UCSD-AML1 (cell line): ENCODE data around the gene ITPKC.

Experiments
- DNase-seq: peaks from one replicate; lab custom pipeline; 2025; ENCODE audit not compliant: unreplicated experiment; lab: John Stamatoyannopoulos, UW

The ITPKC gene

DNA sequence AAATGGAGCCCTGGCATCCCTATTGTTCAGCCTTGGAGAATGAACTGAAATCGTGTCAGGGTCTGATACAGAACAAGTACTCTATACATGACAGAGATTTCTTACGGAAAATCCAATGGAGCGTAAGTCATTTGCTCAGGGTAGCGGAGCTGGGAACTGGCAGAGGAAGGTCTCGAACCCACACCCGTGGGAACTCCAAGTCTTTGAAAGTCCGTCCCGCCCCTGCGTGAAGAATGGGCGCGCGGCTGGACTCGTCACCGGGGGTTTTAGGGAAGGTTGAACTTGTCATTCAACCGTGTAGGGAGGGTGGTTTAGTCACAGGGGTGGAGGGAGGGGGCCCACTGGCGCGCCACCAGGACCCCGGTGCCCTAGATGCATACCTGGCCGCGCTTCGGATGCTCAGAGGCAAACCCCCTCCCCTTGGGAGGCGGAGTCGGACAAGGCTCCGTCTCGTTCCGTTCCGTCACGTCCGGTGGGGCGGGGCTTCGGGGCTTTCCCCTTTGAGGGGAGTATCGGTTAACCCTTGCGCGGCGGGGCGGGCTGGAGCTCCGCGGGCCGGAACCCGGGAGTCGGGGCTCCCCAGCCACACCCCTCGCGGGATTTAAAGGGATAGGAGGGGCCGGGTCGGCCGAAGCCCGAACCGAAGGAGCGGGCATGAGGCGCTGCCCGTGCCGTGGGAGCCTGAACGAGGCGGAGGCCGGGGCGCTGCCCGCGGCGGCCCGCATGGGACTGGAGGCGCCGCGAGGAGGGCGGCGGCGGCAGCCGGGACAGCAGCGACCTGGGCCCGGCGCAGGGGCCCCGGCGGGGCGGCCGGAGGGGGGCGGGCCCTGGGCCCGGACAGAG is at the start of gene ITPKC, which contains the start of gene COQ8B:
ITPKC (plus strand) TSS at position 631 of the 843 bp plus-strand sequence; CDS start at position 655, 24 bp downstream.
COQ8B (minus strand) TSS at position 405 of the 843 bp plus-strand sequence. CDS start 2,254 bp downstream, outside the sequence.
- peak; percentile 98 for DNase-seq

- DNase-seq: no peak
Measured at GRCh38 chr19:40667602-40668001, 49.3 kb upstream of the ITPKC start.

GRCh38 chr19:40668991-40669614 is 47.8 kb upstream of the ITPKC start:
- DNase-seq: no peak

DNA sequence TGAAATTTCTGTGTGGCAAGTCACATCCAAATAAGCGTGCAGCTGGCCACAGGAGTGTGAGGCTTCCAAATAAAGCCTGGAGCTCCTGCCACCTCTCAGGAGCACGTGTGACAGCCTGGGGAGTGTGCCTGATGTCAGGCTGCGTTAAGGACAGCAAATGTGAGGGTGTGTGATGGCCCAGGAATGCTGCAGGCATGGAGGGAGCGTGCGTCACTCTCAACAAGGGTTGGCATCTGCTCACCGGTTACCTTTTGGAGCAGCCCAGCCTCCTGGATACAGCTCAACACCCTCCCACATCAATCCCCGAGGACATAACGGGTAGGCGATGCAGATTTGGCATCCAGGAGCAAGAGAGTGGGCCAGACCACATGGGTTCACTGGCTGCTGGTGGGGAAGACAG is 45.5 kb upstream of the ITPKC start:
- no peak for DNase-seq

DNA sequence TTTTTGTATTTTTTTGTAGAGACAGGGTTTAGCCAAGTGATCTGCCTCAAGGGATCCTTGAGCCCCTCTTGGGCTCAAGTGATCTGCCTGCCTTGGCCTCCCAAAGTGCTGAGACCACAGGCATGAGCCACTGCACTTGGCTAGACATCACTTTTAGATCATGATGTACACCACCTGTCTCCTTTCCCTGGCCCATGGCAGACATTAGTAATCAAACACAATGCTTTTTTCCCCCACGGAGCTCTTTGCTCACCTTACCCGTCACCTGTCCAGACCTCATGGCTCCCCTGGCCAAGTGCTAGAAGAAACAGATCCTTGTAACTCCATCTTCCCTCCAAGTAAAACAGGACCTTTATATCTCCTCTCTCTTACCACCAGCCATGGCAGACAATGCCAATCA is 44.9 kb upstream of the ITPKC start:
- DNase-seq: no peak

DNA sequence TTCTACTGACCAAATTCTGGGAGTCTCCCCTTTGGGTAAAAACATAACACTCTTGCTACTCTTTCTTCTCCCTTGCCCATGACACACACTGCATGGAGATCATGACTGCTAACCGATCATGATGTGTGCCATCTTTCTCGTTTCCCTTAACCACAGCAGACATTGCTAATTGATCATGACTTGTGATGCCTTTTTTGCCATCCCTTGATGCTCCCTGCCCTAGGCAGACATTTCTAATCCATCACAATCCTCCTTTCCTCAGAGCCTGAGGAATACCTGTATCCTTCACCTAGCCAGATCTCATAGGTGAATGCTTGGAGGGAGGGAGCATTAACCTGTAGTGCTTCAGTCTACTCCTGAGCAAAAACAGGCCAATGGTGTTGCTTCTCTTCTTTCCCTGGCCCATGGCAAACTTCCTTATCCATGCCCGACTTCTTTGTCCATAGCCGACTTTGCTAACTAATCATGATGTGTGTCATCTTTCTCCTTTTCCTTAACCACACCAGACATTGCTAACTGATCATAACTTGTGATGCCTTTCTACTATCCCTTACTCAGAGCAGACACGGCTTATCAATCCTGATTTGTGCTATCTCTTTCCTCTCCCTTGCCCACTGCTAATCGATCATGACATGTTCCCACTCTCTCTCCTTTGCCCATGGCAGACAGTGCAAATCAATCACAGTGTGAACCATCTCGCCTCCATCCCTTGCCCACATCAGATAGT is 44.2 kb upstream of the ITPKC start:
- DNase-seq: no peak

DNA sequence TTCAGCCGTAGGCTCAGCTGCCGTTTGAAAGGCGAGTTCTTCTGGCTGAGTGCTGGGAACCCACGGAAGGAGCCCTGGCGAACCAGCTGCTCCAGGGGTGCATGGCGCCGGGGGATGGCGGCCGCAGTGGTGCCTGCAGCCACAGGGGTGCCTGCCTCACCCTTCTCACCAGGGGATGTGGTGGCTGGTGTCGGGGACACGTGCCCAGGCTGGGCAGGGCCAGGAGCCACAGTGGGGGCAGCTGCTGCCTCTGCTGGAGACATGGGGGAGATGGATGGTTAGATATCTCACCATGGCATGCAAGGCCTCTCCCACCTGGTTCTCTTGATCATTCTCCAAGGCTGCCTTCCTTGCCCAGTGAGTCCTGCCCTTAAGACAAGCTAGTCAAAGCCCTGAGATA is 43.5 kb upstream of the ITPKC start:
- DNase-seq: no peak

- DNase-seq: no peak
Measured at GRCh38 chr19:40674291-40674690, 42.6 kb upstream of the ITPKC start.

- no peak for DNase-seq
Measured at GRCh38 chr19:40677156-40677555, 39.8 kb upstream of the ITPKC start.

DNA sequence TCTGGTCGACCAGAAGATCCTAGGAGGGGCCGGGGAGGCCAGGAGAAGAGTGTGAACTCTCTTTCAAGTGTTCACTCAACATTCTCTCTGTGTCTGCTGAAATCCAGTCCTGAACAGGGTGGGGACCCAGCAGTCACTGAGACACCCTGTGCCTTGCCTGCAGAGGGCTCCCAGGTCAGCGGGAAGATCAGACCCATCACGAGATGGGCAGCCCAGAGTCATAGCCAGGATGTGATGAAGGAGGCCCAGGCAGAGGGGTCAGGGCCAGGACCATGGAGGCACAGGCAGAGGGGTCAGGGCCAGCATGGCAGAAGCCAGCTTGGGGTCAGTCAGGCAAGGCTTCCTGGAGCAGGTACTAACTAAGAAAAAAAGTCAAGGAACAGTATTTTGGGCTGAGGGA is 35.9 kb upstream of the ITPKC start:
- no peak for DNase-seq

- DNase-seq: no peak
Measured at GRCh38 chr19:40682431-40682964, 34.4 kb upstream of the ITPKC start.

GRCh38 chr19:40683437-40683836 is 33.5 kb upstream of the ITPKC start:
- DNase-seq: no peak

- DNase-seq: no peak
Measured at GRCh38 chr19:40684280-40684679, 32.6 kb upstream of the ITPKC start.

DNA sequence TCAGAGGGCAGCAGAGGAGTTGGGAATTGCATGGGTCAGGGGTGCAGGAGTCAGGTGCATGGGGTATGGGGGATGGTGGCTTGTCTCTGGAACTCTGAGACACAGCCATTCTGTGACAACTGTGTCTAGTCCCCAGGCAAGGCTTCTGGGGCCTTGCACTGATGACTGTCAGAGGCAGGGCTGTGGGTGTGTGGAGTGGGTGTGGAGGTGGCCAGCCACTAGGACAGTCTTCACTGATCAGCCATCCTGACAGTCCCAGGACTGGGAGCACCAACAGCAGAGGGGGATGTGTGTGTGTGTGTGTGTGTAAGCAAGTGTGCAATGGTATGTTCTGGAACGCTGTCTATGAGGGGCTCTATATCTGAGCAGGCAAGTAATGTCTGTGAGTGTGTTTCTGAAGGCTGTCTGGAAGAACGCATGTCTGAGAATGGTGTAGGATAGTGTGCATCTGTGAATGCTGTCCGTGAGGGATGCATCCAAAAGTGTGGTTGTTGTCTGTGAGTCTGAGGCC is 31.8 kb upstream of the ITPKC start:
- DNase-seq: no peak

DNA sequence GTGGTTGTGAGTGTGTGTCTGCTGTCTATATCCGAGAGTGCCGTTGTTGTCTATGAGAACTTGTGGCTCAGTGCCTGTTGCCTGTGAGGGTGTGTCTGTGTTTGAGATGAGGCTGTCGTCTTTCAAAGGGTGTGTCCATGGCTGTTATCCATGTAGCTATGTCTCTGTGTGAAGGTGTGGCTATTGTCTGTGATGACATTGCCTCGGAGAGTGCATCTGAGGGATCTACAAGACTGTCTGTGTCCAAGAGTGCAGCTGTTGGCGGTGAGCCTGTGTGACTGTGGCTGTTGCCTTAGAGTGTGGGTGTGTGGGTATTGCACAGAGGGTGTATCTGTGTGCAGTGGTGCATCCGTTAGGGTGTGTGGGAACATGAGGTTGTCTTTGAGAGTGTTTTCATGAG is 31.3 kb upstream of the ITPKC start:
- no peak for DNase-seq

DNA sequence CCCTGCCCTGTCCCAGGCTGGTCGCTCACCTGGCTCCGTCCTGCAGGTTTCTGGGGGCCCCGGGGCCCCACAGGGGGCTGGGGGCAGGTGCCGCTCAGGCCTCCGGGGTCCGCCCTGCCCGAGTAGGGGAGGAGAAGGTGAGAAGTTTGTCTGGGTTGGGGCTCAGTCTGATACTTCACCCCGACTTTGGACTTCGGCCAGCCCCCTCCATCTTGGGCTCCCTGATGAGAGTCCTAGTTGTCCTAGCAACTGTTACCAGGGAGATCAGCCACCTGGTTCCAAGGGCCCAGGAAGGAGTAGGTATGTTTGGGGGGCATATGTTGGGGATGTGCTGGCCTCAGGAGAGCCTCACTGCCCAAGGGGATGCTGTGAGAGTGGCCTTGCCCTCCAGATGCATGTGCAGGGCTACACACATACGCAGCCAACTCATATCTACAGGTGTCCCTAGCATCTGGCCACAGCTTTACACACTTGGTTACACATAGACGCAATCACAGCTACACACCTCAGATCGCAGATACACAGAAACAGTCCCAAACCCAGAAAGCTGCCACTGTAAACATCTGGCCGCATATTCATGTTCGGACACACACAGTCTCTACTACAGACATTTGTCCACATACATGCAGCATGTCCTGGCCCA is 29.9 kb upstream of the ITPKC start:
- no peak for DNase-seq

DNA sequence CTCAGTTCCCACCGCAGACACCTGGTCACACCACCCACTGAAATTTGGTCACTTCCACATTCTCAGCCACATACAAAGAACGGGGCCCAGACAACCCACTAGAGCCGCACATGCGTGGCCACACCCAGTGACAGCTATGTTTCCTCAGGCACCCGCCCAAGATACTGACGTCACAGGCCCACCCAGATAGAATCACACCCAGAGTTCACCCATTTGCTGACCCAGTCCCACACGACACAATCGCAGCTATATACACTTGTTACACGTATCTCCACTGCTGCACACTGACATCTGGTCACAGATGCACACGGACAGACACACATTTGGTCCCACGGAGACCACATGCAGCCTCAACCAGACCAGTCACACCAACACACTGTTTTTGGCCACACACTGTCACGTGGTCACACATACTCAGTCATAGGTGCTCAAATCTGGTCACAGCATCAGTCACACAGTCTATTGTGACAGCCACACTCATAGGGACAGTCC is 29.3 kb upstream of the ITPKC start:
- DNase-seq: no peak

DNA sequence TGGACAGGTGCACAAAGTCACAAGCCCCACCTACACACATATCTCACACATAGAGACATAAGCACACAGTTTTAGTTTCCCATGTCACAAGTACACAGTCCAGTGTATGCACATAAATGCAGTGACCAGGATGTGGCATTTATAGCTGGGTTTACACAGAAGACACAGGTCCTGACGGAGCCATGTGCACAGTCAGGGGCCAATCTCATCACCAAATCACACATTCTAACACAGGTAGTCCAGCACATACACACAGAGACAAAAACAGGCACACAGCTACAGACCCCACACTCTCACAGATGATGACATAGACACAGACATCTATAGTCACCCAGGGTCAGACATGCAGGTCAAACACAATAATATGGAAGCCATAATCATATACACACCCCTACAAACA is 28.6 kb upstream of the ITPKC start:
- no peak for DNase-seq

- no peak for DNase-seq
Measured at GRCh38 chr19:40688987-40689338, 27.9 kb upstream of the ITPKC start.

GRCh38 chr19:40689339-40690049 is 27.4 kb upstream of the ITPKC start:
- DNase-seq: no peak
